Spleen (tissue), 7 donors: ENCODE data around the gene PIK3C3.

Experiments used
- POLR2A ChIP-seq, 3 donors: fragments of 450-650 bp; IDR thresholded peaks; one replicate each; pipeline ENCODE4 v1.5.1; 2017; ENCODE audit warnings: antibody characterized with exemption in 3 of 3, mild to moderate bottlenecking in 1 of 3
- TF ChIP-seq, protein P1 (sequence below), 11 experiments: fragments of 200-600 bp in 7 of 11; fragments of 450-650 bp in 4 of 11; sonication (generic) in 4 of 11; IDR thresholded peaks in 8 of 11; conservative IDR thresholded peaks in 3 of 11; 1 replicate in 7 of 11; 2 replicates in 4 of 11; pipeline versions ENCODE4 v1.4.0 to v1.8.0; 2016 to 2021; ENCODE audit warnings: antibody characterized with exemption in 11 of 11, inconsistent platforms in 4 of 11, mild to moderate bottlenecking in 1 of 11
- donor health status: DM: no; HTN: no; CAD: no; lungs with moderate emphysema.
- donor health status: DM: no; HTN: no; CAD: no.
- donor health status: DM: no; HTN: no; CAD: no.

- TF ChIP-seq, protein P1, sequence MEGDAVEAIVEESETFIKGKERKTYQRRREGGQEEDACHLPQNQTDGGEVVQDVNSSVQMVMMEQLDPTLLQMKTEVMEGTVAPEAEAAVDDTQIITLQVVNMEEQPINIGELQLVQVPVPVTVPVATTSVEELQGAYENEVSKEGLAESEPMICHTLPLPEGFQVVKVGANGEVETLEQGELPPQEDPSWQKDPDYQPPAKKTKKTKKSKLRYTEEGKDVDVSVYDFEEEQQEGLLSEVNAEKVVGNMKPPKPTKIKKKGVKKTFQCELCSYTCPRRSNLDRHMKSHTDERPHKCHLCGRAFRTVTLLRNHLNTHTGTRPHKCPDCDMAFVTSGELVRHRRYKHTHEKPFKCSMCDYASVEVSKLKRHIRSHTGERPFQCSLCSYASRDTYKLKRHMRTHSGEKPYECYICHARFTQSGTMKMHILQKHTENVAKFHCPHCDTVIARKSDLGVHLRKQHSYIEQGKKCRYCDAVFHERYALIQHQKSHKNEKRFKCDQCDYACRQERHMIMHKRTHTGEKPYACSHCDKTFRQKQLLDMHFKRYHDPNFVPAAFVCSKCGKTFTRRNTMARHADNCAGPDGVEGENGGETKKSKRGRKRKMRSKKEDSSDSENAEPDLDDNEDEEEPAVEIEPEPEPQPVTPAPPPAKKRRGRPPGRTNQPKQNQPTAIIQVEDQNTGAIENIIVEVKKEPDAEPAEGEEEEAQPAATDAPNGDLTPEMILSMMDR (IDR thresholded peaks at IDR 0.05 in 8 of 11, conservative IDR thresholded peaks at IDR 0.05 in 3 of 11): no peak
- TF ChIP-seq POLR2A (IDR thresholded peaks at IDR 0.05): no peak
Measured at GRCh38 chr18:42106784-42107183, 151.8 kb downstream of the PIK3C3 start.
